ENCODE data around the gene WDR53.
"Not testable (repeated sequence)": the region's sequence is repeated elsewhere in the genome, so short reads cannot be mapped to it uniquely, and the experiment has no call there.

Gene WDR53

GRCh38 chr3:196557236-196557635 is 11.1 kb downstream of the WDR53 start:
- no peak for DNase-seq

- no peak for DNase-seq
These were observed 13.1 kb downstream of the WDR53 start for GRCh38 chr3:196555295-196555694.

DNA sequence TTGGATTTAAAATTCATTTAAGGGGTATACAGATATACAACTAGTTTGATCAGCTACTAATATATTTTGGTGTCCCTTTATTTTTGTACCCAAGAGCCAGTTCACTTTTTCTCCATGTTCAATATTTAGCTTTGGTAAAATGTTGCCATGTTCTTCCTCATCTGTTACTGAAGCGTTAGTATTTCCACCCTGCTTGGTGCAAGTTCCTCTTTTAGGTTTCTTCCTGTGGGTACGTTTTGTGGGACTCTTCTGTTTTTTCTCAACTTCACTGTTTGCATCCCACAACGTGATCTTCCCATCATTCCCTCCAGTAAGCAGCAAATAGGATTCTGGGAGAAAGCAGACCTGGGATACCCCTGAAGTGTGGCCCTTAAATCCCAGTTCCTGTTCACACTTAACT is 14.1 kb downstream of the WDR53 start:
- no peak for DNase-seq

- DNase-seq: no peak
These were observed 14.8 kb downstream of the WDR53 start for GRCh38 chr3:196553551-196553950.

GRCh38 chr3:196552253-196552652 is 16.1 kb downstream of the WDR53 start:
- DNase-seq: no peak

DNA sequence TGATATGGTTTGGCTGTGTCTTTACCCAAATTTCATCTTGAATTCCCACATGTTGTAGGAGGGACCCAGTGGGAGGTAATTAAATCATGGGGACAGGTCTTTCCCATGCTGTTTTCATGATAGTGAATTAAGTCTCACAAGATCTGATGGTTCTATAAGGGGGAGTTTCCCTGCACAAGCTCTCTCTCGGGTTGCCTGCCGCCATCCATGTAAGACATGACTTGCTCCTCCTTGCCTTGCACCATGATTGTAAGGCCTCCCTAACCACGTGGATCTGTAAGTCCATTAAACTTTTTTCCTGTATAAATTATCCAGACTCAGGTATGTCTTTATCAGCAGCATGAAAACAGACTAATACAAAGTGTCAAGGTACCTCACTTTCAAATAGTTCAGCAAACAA is 18.2 kb downstream of the WDR53 start:
- DNase-seq: not testable (repeated sequence)

GRCh38 chr3:196549312-196549711 is 19.0 kb downstream of the WDR53 start:
- not testable (repeated sequence) for DNase-seq

DNA sequence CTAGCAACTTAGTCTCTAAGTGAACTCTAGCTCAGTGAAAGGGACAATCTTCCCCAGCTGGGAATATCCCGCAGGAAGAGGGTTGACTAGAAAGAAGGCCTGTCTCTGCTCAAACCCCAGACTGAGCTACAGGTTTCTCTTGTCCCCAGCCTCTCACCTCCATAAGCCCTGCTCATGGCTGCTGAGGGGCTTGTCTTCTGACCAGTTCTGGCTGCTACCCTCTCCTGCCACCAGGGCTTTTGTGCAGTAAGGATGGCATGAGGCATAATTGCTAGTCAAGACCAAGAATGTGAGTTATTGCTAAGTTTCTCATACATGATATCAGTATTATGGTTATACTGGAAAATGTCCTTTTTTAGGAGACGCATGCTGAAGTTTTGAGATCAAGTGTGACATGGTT is 21.3 kb downstream of the WDR53 start:
- no peak for DNase-seq

DNA sequence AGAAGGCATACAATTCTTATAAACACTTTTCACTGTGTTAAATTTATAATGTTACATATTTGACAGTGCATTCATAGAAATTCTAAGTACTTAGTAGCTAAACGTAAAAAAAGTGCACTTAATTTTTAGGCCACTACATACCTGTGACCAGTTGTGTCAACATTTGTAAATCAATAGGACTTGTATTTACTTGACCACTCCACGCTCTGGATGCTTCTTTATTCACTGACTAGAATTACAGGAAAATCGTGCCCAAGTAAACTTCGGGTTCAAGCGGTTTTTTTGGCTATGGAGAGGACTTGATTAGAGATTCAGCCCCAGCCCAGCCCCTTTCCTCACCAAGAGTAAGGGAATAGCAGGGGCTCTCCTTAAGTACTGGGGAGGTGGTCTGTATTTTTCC is 21.8 kb downstream of the WDR53 start:
- no peak for DNase-seq

DNA sequence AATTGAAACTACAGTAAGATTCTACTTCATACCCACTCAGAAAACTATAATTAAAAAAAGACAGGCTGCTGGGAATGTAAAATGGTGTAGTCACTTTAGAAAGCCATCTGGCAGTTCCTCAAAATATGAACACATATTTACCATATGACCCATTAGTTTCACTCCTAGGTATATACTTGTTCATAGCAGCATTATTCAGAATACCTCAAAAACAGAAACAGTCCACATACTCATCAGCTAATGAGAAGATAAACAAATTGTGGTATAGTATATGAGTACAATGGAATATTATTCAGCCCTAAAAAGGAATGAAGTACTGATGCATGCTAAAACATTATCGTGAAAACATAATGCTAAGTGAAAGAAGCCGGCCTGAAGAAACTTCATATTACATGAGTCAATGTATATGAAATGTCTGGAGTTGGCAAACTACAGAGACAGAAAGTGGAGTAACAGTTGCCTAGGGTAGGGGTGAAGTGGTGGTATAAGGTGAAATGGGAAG is 23.8 kb downstream of the WDR53 start:
- no peak for DNase-seq

GRCh38 chr3:196541684-196542445 is 26.5 kb downstream of the WDR53 start:
- no peak for DNase-seq

- peak; percentile 72 for DNase-seq
These were observed 30.9 kb downstream of the WDR53 start for GRCh38 chr3:196537319-196537984.

GRCh38 chr3:196533260-196533681 is 35.1 kb downstream of the WDR53 start:
- DNase-seq: no peak

DNA sequence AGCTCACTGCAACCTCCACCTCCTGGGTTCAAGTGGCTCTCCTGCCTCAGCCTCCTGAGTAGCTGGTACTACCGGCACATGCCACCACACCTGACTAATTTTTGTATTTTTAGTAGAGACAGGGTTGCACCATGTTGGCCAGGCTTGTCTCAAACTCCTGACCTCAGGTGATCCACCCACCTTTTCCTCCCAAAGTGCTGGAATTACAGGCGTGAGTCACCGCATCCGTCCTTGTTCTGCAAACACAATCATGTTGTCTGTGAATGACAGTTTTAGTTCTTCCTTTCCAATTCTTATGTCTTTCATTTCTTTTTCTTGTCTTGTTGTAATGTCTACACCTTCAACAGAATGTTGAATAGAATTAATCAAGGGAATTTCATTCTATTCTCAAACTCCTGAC is 36.9 kb downstream of the WDR53 start:
- no peak for DNase-seq

GRCh38 chr3:196528639-196529233 is 39.6 kb downstream of the WDR53 start:
- DNase-seq: peak; percentile 76

GRCh38 chr3:196525141-196525540 is 43.2 kb downstream of the WDR53 start:
- DNase-seq: no peak

GRCh38 chr3:196524527-196524926 is 43.8 kb downstream of the WDR53 start:
- DNase-seq: no peak

DNA sequence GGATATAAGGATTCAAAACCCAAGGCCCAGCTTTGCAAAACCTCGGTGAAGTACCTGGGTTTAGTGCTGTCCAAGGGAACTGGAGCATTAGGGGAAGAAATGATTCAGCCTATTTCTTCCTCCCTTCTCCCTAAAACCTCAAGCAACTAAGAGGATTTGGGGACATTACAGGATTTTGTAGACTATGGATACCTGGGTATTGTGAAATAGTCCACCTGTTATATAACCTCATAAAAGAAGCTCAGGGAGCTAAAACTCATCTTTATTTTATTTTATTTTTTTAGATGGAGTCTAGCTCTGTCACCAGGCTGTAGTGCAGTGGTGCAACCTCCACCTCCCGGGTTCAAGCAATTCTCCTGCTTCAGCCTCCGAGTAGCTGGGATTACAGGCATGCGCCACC is 44.5 kb downstream of the WDR53 start:
- no peak for DNase-seq

- DNase-seq: not testable (repeated sequence)
These were observed 47.1 kb downstream of the WDR53 start for GRCh38 chr3:196521291-196521690.

GRCh38 chr3:196519718-196520082 is 48.7 kb downstream of the WDR53 start:
- no peak for DNase-seq

- DNase-seq: peak; percentile 57
These were observed 49.2 kb downstream of the WDR53 start for GRCh38 chr3:196518966-196519717.

DNA sequence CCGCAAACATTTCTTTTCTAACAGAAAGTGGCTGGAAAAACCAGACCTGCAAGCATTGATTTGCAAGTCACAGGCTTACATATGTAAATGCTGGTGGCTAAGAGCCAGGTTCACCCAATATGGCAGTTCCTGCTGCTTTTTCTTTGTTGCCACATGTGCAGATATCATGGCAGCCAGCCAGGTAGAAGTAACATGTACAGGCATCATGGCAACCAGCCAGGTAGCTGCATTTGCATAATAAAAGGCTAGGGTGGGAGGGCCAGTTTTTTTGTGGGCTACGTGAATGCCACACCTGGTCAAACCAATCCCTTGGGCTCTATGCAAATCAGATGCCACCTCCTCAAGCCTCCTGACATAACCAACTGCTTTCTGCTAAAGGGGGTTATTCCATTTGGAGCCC is 50.4 kb downstream of the WDR53 start:
- no peak for DNase-seq

GRCh38 chr3:196517162-196517800 is 51.1 kb downstream of the WDR53 start:
- DNase-seq: no peak

Data from activated CD4-positive, alpha-beta T cell treated with anti-CD3 and anti-CD28 coated beads, Interleukin-2, amount 50 U/mL, for 1 hour (primary cell).